ENCODE data around the gene CPE.

- no peak for TF ChIP-seq CTCF (IDR thresholded peaks at IDR 0.05; ENCODE audit: low read length)
- TF ChIP-seq EZH2 (IDR thresholded peaks at IDR 0.05; ENCODE audit: borderline replicate concordance, low read length): no peak
Observed at GRCh38 chr4:165512424-165512823, 133.6 kb downstream of the CPE start.

All from OCI-LY1 (cell line).